A673 (cell line): ENCODE data around the gene DND1. TPM values are rescaled to one million over a fixed set of nuclear protein-coding genes. Genes with fewer than 3 reads are reported as not detected.

Experiments
- BruUV-seq: library from RNA; stranded (reverse); fragments of 400-500 nt; replicated peaks from 2 replicates; lab custom pipeline; 2021; lab: Mats Ljungman, UMichigan
- CTCF ChIA-PET: fragments of 300-600 bp; sonication (Branson Sonifier 250); formaldehyde crosslinking; loops from one replicate; lab custom pipeline; 2022; ENCODE audit warnings: antibody characterized with exemption; lab: Charles Lee
- POLR2A ChIA-PET: fragments of 300-600 bp; sonication (Branson Sonifier 250); formaldehyde crosslinking; loops from one replicate; lab custom pipeline; 2022; ENCODE audit warnings: antibody characterized with exemption; ENCODE audit not compliant: low non-redundant PET; lab: Charles Lee
- DNase-seq: peaks from one replicate; pipeline ENCODE4 v3.0.0-alpha.2; 2015; ENCODE audit warnings: low spot score
- H3K27ac ChIP-seq: fragments of 200-600 bp; sonication (generic); 2 replicates; pipeline ENCODE4 v1.5.1; 2016; ENCODE audit warnings: mixed run types, low read depth, mild to moderate bottlenecking, mixed read lengths, antibody characterized with exemption, low read length; ENCODE audit not compliant: poor library complexity, severe bottlenecking
- H3K27me3 ChIP-seq: fragments of 200-600 bp; sonication (generic); replicated peaks from 2 replicates; pipeline ENCODE4 v1.6.1; 2017; ENCODE audit warnings: mixed run types, low read depth, mild to moderate bottlenecking, mixed read lengths, antibody characterized with exemption, low read length; ENCODE audit not compliant: insufficient read depth, poor library complexity
- H3K36me3 ChIP-seq: fragments of 200-600 bp; sonication (generic); 2 replicates; pipeline ENCODE4 v1.6.1; 2016; ENCODE audit warnings: mixed run types, mild to moderate bottlenecking, mixed read lengths, antibody characterized with exemption, low read length; ENCODE audit not compliant: insufficient read depth, poor library complexity, severe bottlenecking
- H3K4me1 ChIP-seq: fragments of 200-600 bp; sonication (generic); 2 replicates; pipeline ENCODE4 v1.6.1; 2017; ENCODE audit warnings: mixed run types, mild to moderate bottlenecking, mixed read lengths, antibody characterized with exemption, low read length; ENCODE audit not compliant: insufficient read depth, poor library complexity, severe bottlenecking
- H3K4me3 ChIP-seq: fragments of 200-600 bp; sonication (generic); 2 replicates; pipeline ENCODE4 v1.5.1; 2016; ENCODE audit warnings: low read depth, mixed run types, mild to moderate bottlenecking, mixed read lengths, low read length; ENCODE audit not compliant: poor library complexity, severe bottlenecking
- H3K9me3 ChIP-seq: fragments of 200-600 bp; sonication (generic); 2 replicates; pipeline ENCODE4 v1.6.1; 2016; ENCODE audit warnings: mixed run types, low read depth, mild to moderate bottlenecking, mixed read lengths, antibody characterized with exemption, low read length; ENCODE audit not compliant: poor library complexity, severe bottlenecking
- CTCF ChIP-seq: fragments of 300-800, 200-600 bp; sonication (generic); conservative IDR thresholded peaks from 2 replicates; pipeline ENCODE4 v1.5.1; 2017; ENCODE audit warnings: low read depth, mild to moderate bottlenecking, antibody characterized with exemption, low read length, moderate library complexity, mixed read lengths
- EZH2 ChIP-seq: fragments of 200-600 bp; sonication (generic); IDR thresholded peaks from 2 replicates; pipeline ENCODE4 v1.6.1; 2017; ENCODE audit warnings: borderline replicate concordance, low read depth, mild to moderate bottlenecking, mixed read lengths, antibody characterized with exemption, low read length; ENCODE audit not compliant: poor library complexity, severe bottlenecking
- intact Hi-C: fragments of 100-400 bp; cut with micrococcal nuclease; formaldehyde crosslinking; loops from one replicate; pipeline ENCODE4 v1.10.0; 2022; ENCODE audit not compliant: unreplicated experiment
- total RNA-seq: library from RNA; stranded (reverse); gene quantifications from 2 replicates; pipeline ENCODE4 v1.2.3, GENCODE V29; 2021

DND1 gene
- total RNA-seq, 1 experiment from 2014 or later, result 2.3 TPM

GRCh38 chr5:140678993-140679392, 5.6 kb upstream of the DND1 start:
- no TSS peak for BruUV-seq
- H3K27ac ChIP-seq, result no peak overlapping the region
- no peak for DNase-seq
- no peaks in the 10 kb centered on the region for H3K27me3 ChIP-seq
- ChIA-PET POLR2A (no interaction called here), CTCF (no interaction called here)
- H3K4me1 ChIP-seq, result no peaks in the 10 kb centered on the region
- no peak overlapping the region for H3K4me3 ChIP-seq
- H3K36me3 ChIP-seq, result peaks cover 52% of the 10 kb centered on the region
- TF ChIP-seq EZH2 (no peak), CTCF (no peak)
- H3K9me3 ChIP-seq, result no peaks in the 10 kb centered on the region
- intact Hi-C loops, result no loop called here

- ChIA-PET POLR2A (no interaction called here), CTCF (no interaction called here)
- H3K27me3 ChIP-seq, result no peaks in the 10 kb centered on the region
- peaks cover 62% of the 10 kb centered on the region for H3K36me3 ChIP-seq
- BruUV-seq, result no TSS peak
- H3K9me3 ChIP-seq, result no peaks in the 10 kb centered on the region
- H3K4me3 ChIP-seq, result no peak overlapping the region
- no peaks in the 10 kb centered on the region for H3K4me1 ChIP-seq
- H3K27ac ChIP-seq, result no peak overlapping the region
- DNase-seq, result no peak
- TF ChIP-seq EZH2 (no peak), CTCF (no peak)
- intact Hi-C loops, result no loop called here
Measured at GRCh38 chr5:140677947-140678346, 4.6 kb upstream of the DND1 start.

GRCh38 chr5:140674629-140675028, 1.3 kb upstream of the DND1 start:
- H3K27me3 ChIP-seq, result no peaks in the 10 kb centered on the region
- no peaks in the 10 kb centered on the region for H3K4me1 ChIP-seq
- no TSS peak for BruUV-seq
- no peak for DNase-seq
- H3K36me3 ChIP-seq, result peaks cover 77% of the 10 kb centered on the region
- ChIA-PET POLR2A (interaction anchor here (0.6 kb wide), 2 partner anchors 16 to 20 kb away, joined by 4 to 6 read pairs; no protein-coding TSS in a partner anchor), CTCF (interaction anchor here (0.7 kb wide), 1 partner anchor 17 kb away, joined by 4 read pairs; the partner anchor contains the start of genes HARS1 and HARS2)
- H3K4me3 ChIP-seq, result no peak overlapping the region
- H3K27ac ChIP-seq, result no peak overlapping the region
- intact Hi-C loops, result no loop called here
- H3K9me3 ChIP-seq, result no peaks in the 10 kb centered on the region
- TF ChIP-seq CTCF (no peak), EZH2 (no peak)
